ENCODE results near the gene UBAC2.
"Not testable (repeated sequence)": the region's sequence is repeated elsewhere in the genome, so short reads cannot be mapped to it uniquely, and the experiment has no call there.

UBAC2 gene

GRCh38 chr13:99404005-99404755 is 203.5 kb downstream of the UBAC2 start:
- no peak for DNase-seq

GRCh38 chr13:99405966-99406365 is 205.3 kb downstream of the UBAC2 start:
- DNase-seq, result no peak

GRCh38 chr13:99406799-99407201 is 206.1 kb downstream of the UBAC2 start:
- no peak for DNase-seq

- DNase-seq, result no peak
Observed at GRCh38 chr13:99407906-99408702, 207.4 kb downstream of the UBAC2 start.

GRCh38 chr13:99408703-99409000 is 208.0 kb downstream of the UBAC2 start:
- DNase-seq, result no peak

GRCh38 chr13:99409461-99410083 is 208.9 kb downstream of the UBAC2 start:
- DNase-seq, result not testable (repeated sequence)

GRCh38 chr13:99410646-99411475 is 210.2 kb downstream of the UBAC2 start:
- not testable (repeated sequence) for DNase-seq

GRCh38 chr13:99412856-99413255 is 212.2 kb downstream of the UBAC2 start:
- no peak for DNase-seq

- DNase-seq, result no peak
Observed at GRCh38 chr13:99414048-99414995, 213.7 kb downstream of the UBAC2 start.

GRCh38 chr13:99415014-99415650 is 214.5 kb downstream of the UBAC2 start:
- no peak for DNase-seq

GRCh38 chr13:99415851-99416331 is 215.2 kb downstream of the UBAC2 start:
- DNase-seq, result no peak

GRCh38 chr13:99416411-99417121 is 215.9 kb downstream of the UBAC2 start:
- DNase-seq, result no peak

- no peak for DNase-seq
Observed at GRCh38 chr13:99417201-99418102, 216.8 kb downstream of the UBAC2 start.

- no peak for DNase-seq
Observed at GRCh38 chr13:99418103-99418842, 217.6 kb downstream of the UBAC2 start.

- DNase-seq, result no peak
Observed at GRCh38 chr13:99418843-99419140, 218.1 kb downstream of the UBAC2 start.

- DNase-seq, result no peak
Observed at GRCh38 chr13:99419591-99420243, 219.1 kb downstream of the UBAC2 start.

- DNase-seq, result no peak
Observed at GRCh38 chr13:99421271-99421670, 220.6 kb downstream of the UBAC2 start.
